Mesenchymal stem cell (in vitro differentiated cells and primary cell): ENCODE measurements around the gene ZSCAN21.
"Not testable (repeated sequence)": the region's sequence is repeated elsewhere in the genome, so short reads cannot be mapped to it uniquely, and the experiment has no call there.

Experiments used
- DNase-seq: peaks from one replicate; pipeline ENCODE4 v3.0.0-alpha.2; 2013
- H2AFZ ChIP-seq: one replicate; pipeline ENCODE4 v1.6.1; 2013; ENCODE audit warnings: low read depth, mild to moderate bottlenecking, control low read depth, inconsistent platforms, low read length, moderate library complexity
- H2AK5ac ChIP-seq: 2 replicates; pipeline ENCODE4 v1.6.1; 2013; ENCODE audit warnings: low read length, moderate library complexity, mild to moderate bottlenecking, inconsistent platforms; ENCODE audit not compliant: severe bottlenecking
- H2BK120ac ChIP-seq: one replicate; pipeline ENCODE4 v1.6.1; 2013; ENCODE audit warnings: low read depth, mild to moderate bottlenecking, inconsistent platforms, low read length, moderate library complexity
- H2BK12ac ChIP-seq, 2 experiments: one replicate each; pipeline ENCODE4 v1.6.1; 2013; ENCODE audit warnings: inconsistent platforms in 2 of 2, low read length in 2 of 2, mild to moderate bottlenecking in 2 of 2, moderate library complexity in 2 of 2, control low read depth in 1 of 2
- H2BK15ac ChIP-seq: one replicate; pipeline ENCODE4 v1.6.1; 2013; ENCODE audit warnings: mild to moderate bottlenecking, low read depth, inconsistent platforms; ENCODE audit not compliant: poor library complexity, severe bottlenecking
- H2BK5ac ChIP-seq: 2 replicates; pipeline ENCODE4 v1.6.1; 2013; ENCODE audit warnings: low read depth, mild to moderate bottlenecking, low read length, control low read depth, inconsistent platforms; ENCODE audit not compliant: poor library complexity, severe bottlenecking
- H3K14ac ChIP-seq, 2 experiments: one replicate each; pipeline ENCODE4 v1.6.1; 2013; ENCODE audit warnings: inconsistent platforms in 2 of 2, low read length in 2 of 2, control low read depth in 1 of 2, mild to moderate bottlenecking in 1 of 2, moderate library complexity in 1 of 2
- H3K18ac ChIP-seq, 2 experiments: one replicate each; pipeline ENCODE4 v1.6.1; 2013; ENCODE audit warnings: inconsistent platforms in 2 of 2, low read length in 2 of 2, control low read depth in 1 of 2, low read depth in 1 of 2, mild to moderate bottlenecking in 1 of 2
- H3K23ac ChIP-seq, 2 experiments: one replicate each; pipeline ENCODE4 v1.6.1; 2013; ENCODE audit warnings: inconsistent platforms in 2 of 2, low read length in 2 of 2, mild to moderate bottlenecking in 2 of 2, moderate library complexity in 2 of 2, control low read depth in 1 of 2
- H3K27ac ChIP-seq: 2 replicates; pipeline ENCODE4 v1.5.1; 2013; ENCODE audit warnings: mild to moderate bottlenecking, moderate library complexity, low read length, control low read depth, inconsistent platforms; ENCODE audit not compliant: poor library complexity, severe bottlenecking
- H3K27me3 ChIP-seq, 2 experiments: 2 replicates each; pipeline versions ENCODE4 v1.6.1 to v1.7.0; 2013; ENCODE audit warnings: low read length in 2 of 2, mild to moderate bottlenecking in 2 of 2, moderate library complexity in 2 of 2, control low read depth in 1 of 2, inconsistent platforms in 1 of 2; ENCODE audit not compliant: control insufficient read depth in 1 of 2, insufficient read depth in 1 of 2
- H3K36me3 ChIP-seq, 2 experiments: 2 replicates each; pipeline versions ENCODE4 v1.6.1 to v1.7.0; 2013; ENCODE audit warnings: low read length in 2 of 2, control low read depth in 1 of 2, inconsistent platforms in 1 of 2, low read depth in 1 of 2, mild to moderate bottlenecking in 1 of 2; ENCODE audit not compliant: insufficient read depth in 2 of 2, control insufficient read depth in 1 of 2
- H3K4ac ChIP-seq, 2 experiments: one replicate each; pipeline ENCODE4 v1.6.1; 2013; ENCODE audit warnings: inconsistent platforms in 2 of 2, low read length in 2 of 2, mild to moderate bottlenecking in 2 of 2, moderate library complexity in 2 of 2, control low read depth in 1 of 2, low read depth in 1 of 2
- H3K4me1 ChIP-seq: 2 replicates; pipeline ENCODE4 v1.6.1; 2013; ENCODE audit warnings: low read depth, low read length, control low read depth; ENCODE audit not compliant: control insufficient read depth, insufficient read depth
- H3K4me2 ChIP-seq: 2 replicates; pipeline ENCODE4 v1.6.1; 2013; ENCODE audit warnings: low read length, mild to moderate bottlenecking, inconsistent platforms; ENCODE audit not compliant: poor library complexity, severe bottlenecking
- H3K4me3 ChIP-seq, 2 experiments: 2 replicates each; pipeline versions ENCODE4 v1.5.1 to v1.7.0; 2013; ENCODE audit warnings: low read length in 2 of 2, mild to moderate bottlenecking in 2 of 2, control low read depth in 1 of 2, low read depth in 1 of 2; ENCODE audit not compliant: insufficient read depth in 1 of 2
- H3K79me1 ChIP-seq: replicated peaks from 2 replicates; pipeline ENCODE4 v1.6.1; 2013; ENCODE audit warnings: mild to moderate bottlenecking, control low read depth, low read length, inconsistent platforms; ENCODE audit not compliant: poor library complexity, severe bottlenecking
- H3K9ac ChIP-seq: 2 replicates; pipeline ENCODE4 v1.7.0; 2013; ENCODE audit warnings: mild to moderate bottlenecking, low read length, moderate library complexity
- H3K9me3 ChIP-seq: 2 replicates; pipeline ENCODE4 v1.7.0; 2013; ENCODE audit warnings: mild to moderate bottlenecking, low read length; ENCODE audit not compliant: control insufficient read depth
- H4K8ac ChIP-seq: one replicate; pipeline ENCODE4 v1.6.1; 2013; ENCODE audit warnings: inconsistent platforms, mild to moderate bottlenecking, low read length, moderate library complexity
- H4K91ac ChIP-seq: one replicate; pipeline ENCODE4 v1.6.1; 2013; ENCODE audit warnings: mild to moderate bottlenecking, low read length, inconsistent platforms
- WGBS: methylation state at CpG from one replicate; pipeline ENCODE4 v1.1.7; 2013; ENCODE audit warnings: mixed read lengths; 5-methylcytosine and 5-hydroxymethylcytosine counted together

Gene ZSCAN21

DNA sequence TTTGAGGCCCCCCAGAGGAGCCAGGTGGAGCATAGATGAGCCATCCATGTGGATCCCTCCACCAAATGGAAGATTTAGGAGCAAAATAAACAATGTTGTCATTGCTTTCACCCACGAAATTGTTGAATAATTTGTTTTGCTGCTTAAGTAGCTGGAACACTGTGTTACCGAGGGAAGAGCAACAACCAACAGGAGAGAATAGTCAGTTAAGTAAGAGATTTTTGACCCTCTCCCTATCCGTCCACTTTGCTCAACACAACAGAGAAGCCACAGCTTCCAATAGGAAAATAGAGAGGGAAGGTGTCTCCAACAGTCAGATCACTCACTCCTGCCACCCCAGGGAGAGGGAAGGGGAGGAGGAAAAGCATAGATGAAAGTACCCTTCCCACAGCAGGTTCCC is 38.1 kb upstream of the ZSCAN21 start:
- H3K9me3 ChIP-seq, result no peaks in the 10 kb centered on the region
- no peak for DNase-seq
- H3K14ac ChIP-seq, result no peak overlapping the region
- 50% methylated on average over 1 of the region's 3 CpGs for WGBS
- H3K36me3 ChIP-seq, result no peaks in the 10 kb centered on the region
- H3K23ac ChIP-seq, result no peak overlapping the region
- H2AK5ac ChIP-seq, result no peak overlapping the region
- no peak overlapping the region for H2BK12ac ChIP-seq
- H3K4me2 ChIP-seq, result no peak overlapping the region
- no peak overlapping the region for H4K91ac ChIP-seq
- no peak overlapping the region for H3K9ac ChIP-seq
- H3K27me3 ChIP-seq, result peaks cover 10 to 13% of the 10 kb centered on the region in 2 experiments
- H3K79me1 ChIP-seq, result no peaks in the 10 kb centered on the region
- H2BK120ac ChIP-seq, result no peak overlapping the region
- H2BK5ac ChIP-seq, result no peak overlapping the region
- H3K18ac ChIP-seq, result no peak overlapping the region
- no peak overlapping the region for H4K8ac ChIP-seq
- no peaks in the 10 kb centered on the region for H3K4me1 ChIP-seq
- H2BK15ac ChIP-seq, result no peak overlapping the region
- H2AFZ ChIP-seq, result no peak overlapping the region
- H3K4me3 ChIP-seq, result no peak overlapping the region
- H3K27ac ChIP-seq, result no peak overlapping the region
- H3K4ac ChIP-seq, result no peak overlapping the region

- H3K27ac ChIP-seq, H3K4me1 ChIP-seq, H3K4me2 ChIP-seq, H2BK5ac ChIP-seq, H3K9me3 ChIP-seq, H3K9ac ChIP-seq, H3K4ac ChIP-seq, H3K36me3 ChIP-seq, H3K14ac ChIP-seq, H2AFZ ChIP-seq, H3K18ac ChIP-seq, H3K79me1 ChIP-seq, H2AK5ac ChIP-seq, H2BK12ac ChIP-seq, H2BK15ac ChIP-seq, H3K23ac ChIP-seq, H2BK120ac ChIP-seq, H4K91ac ChIP-seq, DNase-seq, H4K8ac ChIP-seq, H3K4me3 ChIP-seq: not testable (repeated sequence)
- peaks cover 10 to 13% of the 10 kb centered on the region in 2 experiments for H3K27me3 ChIP-seq
- 87% methylated on average over 14 of the region's 14 CpGs for WGBS
Measured at GRCh38 chr7:100012385-100013327, 36.9 kb upstream of the ZSCAN21 start.

GRCh38 chr7:100013328-100013676 is 36.3 kb upstream of the ZSCAN21 start:
- H2BK12ac ChIP-seq, result no peak overlapping the region
- no peak overlapping the region for H2BK15ac ChIP-seq
- H3K4ac ChIP-seq, result no peak overlapping the region
- H2AK5ac ChIP-seq, result no peak overlapping the region
- no peak overlapping the region for H4K8ac ChIP-seq
- peaks cover 10 to 11% of the 10 kb centered on the region in 2 experiments for H3K27me3 ChIP-seq
- no peak overlapping the region for H2AFZ ChIP-seq
- no peak overlapping the region for H3K27ac ChIP-seq
- no peak overlapping the region for H3K9ac ChIP-seq
- H3K79me1 ChIP-seq, result no peaks in the 10 kb centered on the region
- H2BK120ac ChIP-seq, result no peak overlapping the region
- no peak overlapping the region for H2BK5ac ChIP-seq
- no peak overlapping the region for H3K18ac ChIP-seq
- no peaks in the 10 kb centered on the region for H3K9me3 ChIP-seq
- no peaks in the 10 kb centered on the region for H3K36me3 ChIP-seq
- no peak overlapping the region for H4K91ac ChIP-seq
- H3K4me3 ChIP-seq, result no peak overlapping the region
- DNase-seq, result no peak
- H3K14ac ChIP-seq, result no peak overlapping the region
- no peak overlapping the region for H3K4me2 ChIP-seq
- H3K4me1 ChIP-seq, result peaks cover 3% of the 10 kb centered on the region
- no peak overlapping the region for H3K23ac ChIP-seq
- 62% methylated on average over 2 of the region's 3 CpGs for WGBS
